NCI-H524 treated with DMSO at 0.1 percent for 48 hours (cell line): ENCODE measurements around the gene PMS1.
A peak's percentile ranks its signal among the peaks of the same experiment; 100 is the strongest.
"Not testable (repeated sequence)": the region's sequence is repeated elsewhere in the genome, so short reads cannot be mapped to it uniquely, and the experiment has no call there.

Experiments
- DNase-seq: peaks from one replicate; lab custom pipeline; 2025; lab: John Stamatoyannopoulos, UW

The PMS1 gene

GRCh38 chr2:189818249-189819038 lies 34.2 kb downstream of the PMS1 start:
- no peak for DNase-seq

GRCh38 chr2:189819297-189819704 lies 35.1 kb downstream of the PMS1 start:
- DNase-seq = no peak

DNA sequence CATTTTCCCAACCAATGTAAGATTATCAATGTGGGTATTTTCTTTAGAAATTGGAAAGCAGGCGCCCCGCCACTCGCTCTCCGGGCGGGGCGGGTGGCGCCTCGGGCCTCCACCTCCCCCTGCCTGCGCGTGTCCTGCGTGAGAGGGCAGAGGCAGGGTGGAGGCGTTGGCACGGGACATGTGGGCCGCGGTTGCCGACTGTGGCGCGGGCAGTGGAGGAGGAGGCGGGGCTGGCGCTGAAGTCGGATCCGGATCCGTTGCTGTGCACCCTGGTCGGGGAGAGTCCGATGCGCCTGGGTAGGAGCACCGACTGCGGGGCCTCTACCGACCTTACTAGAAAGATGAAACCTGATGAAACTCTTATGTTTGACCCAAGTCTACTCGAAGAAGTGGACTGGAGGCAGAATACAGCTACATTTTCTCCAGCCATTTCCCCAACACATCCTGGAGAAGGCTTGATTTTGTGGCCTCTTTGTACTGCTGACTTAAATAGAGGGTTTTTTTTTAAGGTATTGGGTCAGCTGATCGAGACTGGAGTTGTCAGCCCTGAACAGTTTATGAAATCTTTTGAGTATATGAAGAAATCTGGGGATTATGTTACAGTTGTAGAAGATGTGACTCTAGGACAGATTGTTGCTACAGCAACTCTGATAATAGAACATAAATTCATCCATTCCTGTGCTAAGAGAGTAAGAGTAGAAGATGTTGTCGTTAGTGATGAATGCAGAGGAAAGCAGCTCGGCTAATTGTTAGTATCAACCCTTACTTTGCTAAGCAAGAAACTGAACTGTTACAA lies 37.9 kb downstream of the PMS1 start:
- DNase-seq = no peak

GRCh38 chr2:189824694-189825396 lies 40.6 kb downstream of the PMS1 start:
- DNase-seq = no peak

DNA sequence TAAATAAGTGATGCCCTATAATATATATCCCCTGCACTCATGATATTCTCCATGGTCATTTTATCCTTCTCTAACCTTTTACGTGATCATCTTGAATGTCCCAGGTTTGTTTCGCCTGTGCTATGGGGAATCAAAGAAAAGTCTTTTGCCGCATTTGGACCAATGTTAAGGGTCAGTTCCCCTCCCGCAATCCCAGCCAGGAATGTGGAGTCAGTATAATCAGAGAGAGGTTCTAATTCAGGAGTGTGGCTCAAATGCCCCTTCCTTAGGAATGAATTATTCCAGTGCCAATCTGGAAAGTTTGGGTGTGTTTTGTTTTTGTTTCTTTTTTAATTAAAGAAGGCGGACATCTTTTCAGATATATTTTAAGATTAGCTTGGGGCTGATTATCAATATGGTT lies 41.8 kb downstream of the PMS1 start:
- no peak for DNase-seq

DNA sequence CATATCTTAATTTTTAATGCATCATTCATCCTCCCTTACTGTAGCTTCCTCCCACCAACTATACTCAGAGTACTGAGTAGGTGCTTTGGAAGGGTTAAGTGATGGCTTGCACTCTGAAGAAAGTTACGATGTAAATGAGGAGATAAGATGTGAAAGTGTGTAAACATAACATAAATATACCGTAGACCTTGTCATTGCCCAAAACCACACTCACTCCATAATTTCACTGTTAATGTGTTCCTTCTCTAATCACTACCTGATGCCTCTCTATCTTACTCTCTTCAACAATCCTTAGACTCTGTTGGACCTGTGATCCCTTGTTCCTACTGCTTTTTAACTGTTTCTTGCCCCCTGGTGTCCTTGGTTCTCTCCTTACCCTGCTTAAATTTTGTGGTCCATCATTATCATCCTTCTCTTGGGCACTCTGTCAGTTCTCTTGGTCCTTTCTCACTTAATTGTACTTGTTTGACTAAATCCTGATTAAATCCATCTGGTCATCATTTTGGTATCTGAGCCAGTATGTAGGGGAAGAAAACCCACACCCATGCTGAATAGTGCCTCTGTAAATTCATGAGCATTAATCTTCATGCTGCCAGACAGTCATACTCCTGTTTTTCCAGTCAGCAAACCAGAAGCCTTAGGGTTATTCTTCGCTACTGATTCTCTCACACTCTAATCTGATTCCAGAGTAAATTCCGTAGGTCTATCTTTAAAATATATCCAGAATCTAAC lies 45.0 kb downstream of the PMS1 start:
- DNase-seq = no peak

GRCh38 chr2:189830510-189830909 lies 46.3 kb downstream of the PMS1 start:
- DNase-seq = peak; percentile 13

- DNase-seq = no peak
Measured at GRCh38 chr2:189834059-189834458, 49.8 kb downstream of the PMS1 start.

DNA sequence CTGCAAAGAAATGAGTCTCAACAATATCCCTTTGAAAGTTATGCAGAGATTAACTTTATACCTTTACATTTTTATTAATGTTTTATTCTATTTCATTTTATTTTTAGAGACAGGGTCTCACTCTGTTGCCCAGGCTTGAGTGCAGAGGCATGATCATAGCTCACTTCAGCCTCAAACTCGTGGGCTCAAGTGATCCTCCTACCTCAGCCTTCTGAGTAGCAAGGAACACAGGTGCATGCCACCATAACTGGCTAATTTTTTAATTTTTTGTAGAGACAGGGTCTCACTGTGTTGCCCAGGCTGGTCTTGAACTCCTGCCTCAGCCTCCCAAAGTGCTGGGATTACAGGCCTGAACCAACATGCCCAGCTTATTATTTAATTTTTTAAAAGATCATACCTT lies 50.4 kb downstream of the PMS1 start:
- not testable (repeated sequence) for DNase-seq

- DNase-seq = no peak
Measured at GRCh38 chr2:189835855-189836558, 51.8 kb downstream of the PMS1 start.

DNA sequence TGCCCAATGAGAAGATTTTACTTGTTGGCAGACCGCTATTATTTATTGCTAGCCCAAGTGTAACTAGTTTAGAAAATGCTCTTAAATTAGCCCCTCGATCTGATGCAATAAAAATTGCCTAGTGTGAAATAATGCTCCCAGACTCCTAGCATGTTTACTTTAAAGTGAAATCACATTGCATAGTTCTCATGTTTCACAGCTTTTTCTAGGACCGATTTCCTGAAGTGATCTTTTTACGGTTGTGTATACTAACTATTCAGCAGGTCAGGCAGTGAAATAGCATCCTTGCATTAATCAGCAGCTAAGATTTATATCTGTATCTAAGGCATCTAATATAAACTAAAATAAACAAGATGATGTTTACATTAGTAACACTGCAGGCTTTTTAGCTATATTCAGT lies 52.4 kb downstream of the PMS1 start:
- no peak for DNase-seq

- no peak for DNase-seq
Measured at GRCh38 chr2:189837326-189837725, 53.1 kb downstream of the PMS1 start.

DNA sequence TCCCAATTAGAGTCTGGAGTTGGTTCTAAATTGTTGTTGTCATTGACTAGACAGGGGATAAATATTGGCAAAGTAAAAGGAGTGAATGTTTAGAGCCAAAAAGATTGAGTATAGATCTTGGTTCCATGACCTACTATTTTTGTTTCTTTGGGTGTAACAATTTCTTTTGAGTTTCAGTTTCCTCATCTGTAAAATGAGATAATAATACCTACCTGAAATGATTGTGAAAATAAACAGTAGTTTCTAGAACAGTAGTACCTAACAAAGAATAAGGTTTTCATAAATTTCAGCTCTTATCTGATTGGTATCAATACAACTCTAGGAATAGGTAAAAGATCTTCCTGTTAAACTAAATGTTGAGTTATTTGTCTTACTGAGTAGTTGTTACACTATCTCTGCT lies 56.8 kb downstream of the PMS1 start:
- no peak for DNase-seq

DNA sequence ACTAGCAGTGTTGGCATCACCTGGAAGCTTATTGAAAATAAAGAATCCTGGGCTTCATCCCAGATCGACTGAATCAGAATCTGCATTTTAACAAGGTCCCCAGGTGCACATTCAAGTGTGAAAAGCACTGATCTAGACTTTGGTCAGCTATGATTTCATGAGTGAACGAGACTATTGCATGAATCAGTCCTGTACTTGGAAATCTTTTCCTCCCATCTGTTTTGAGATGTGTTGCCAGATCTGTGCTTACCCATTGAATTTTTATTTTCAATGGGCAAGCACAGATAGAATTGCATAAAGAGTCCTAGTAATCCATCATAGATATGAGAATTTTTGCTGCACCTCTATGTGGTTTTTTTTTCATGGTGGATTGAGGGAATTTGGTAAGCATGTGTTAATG lies 64.0 kb downstream of the PMS1 start:
- no peak for DNase-seq

GRCh38 chr2:189849550-189849949 lies 65.3 kb downstream of the PMS1 start:
- no peak for DNase-seq

GRCh38 chr2:189851174-189851826 lies 67.0 kb downstream of the PMS1 start:
- peak; percentile 12 for DNase-seq

GRCh38 chr2:189854187-189854586 lies 69.9 kb downstream of the PMS1 start:
- DNase-seq = no peak

- no peak for DNase-seq
Measured at GRCh38 chr2:189854940-189855339, 70.7 kb downstream of the PMS1 start.

DNA sequence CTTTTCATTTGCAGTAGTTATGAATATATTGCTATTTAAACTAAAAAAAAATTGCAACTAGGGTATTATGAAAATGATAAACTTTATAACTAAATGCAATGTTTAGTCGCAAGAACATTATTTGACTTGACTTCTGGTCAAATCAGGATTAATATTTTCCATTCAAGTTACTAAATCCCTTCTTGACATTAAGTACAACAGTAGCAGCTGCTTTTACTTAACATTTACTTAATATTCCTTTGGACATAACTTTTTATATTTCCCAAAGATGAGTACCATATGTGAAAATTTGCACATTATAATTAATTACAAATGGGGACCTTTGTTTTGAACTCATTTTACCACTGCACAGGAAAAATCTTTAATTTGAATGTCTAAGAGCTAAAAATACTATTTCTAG lies 74.0 kb downstream of the PMS1 start:
- DNase-seq = no peak

DNA sequence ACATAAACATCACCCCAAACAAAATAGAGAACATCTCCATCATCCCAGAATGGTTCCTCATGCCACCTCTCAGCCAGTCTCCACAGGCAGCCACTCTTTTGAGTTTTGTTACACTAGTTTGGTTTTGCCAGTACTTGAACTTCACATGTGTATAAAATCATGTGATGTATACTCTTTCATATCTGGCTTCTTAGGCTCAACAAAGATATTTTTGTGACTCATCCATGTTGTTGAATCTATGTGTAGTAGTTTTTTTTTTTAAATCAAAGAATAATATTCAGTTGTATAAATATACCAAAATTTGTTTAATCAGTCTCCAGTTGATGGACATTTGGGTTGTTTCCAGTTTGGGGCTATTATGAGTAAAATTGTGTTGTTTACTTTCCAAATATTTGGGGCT lies 75.9 kb downstream of the PMS1 start:
- no peak for DNase-seq

GRCh38 chr2:189862751-189863150 lies 78.5 kb downstream of the PMS1 start:
- DNase-seq = no peak
